T-cell (primary cell): ENCODE results near the gene ETNK2. TPM values are rescaled to one million over a fixed set of nuclear protein-coding genes. Genes with fewer than 3 reads are reported as not detected.

Source experiments
- ATAC-seq, 4 experiments: fragments of 200-7000 bp in 3 of 4; fragments of 150-1000 bp in 1 of 4; cut with Tn5 transposase; replicated peaks in 1 of 4; 1 replicate in 3 of 4; 2 replicates in 1 of 4; pipeline ENCODE4 v1.10.0; 2021; ENCODE audit warnings: moderate library complexity in 3 of 4, mild to moderate bottlenecking in 2 of 4, moderate number of reproducible peaks in 1 of 4
- CTCF ChIA-PET, 2 donors: fragments of 300-600 bp; sonication (Branson Sonifier 250); formaldehyde crosslinking; loops; one replicate each; lab custom pipeline; 2022; ENCODE audit warnings: antibody characterized with exemption in 2 of 2; lab: Charles Lee
- POLR2A ChIA-PET, 2 donors: fragments of 300-600 bp; sonication (Branson Sonifier 250); formaldehyde crosslinking; loops; one replicate each; lab custom pipeline; 2022; ENCODE audit warnings: antibody characterized with exemption in 2 of 2; lab: Charles Lee
- DNase-seq, 35 experiments: peaks; one replicate each; pipeline versions ENCODE4 v3.0.0 to v3.0.0-alpha.2; 2013 to 2023
- H3K27ac ChIP-seq: one replicate; pipeline ENCODE4 v1.5.1; 2013; ENCODE audit warnings: low read length
- H3K27me3 ChIP-seq, 2 experiments: replicated peaks in 1 of 2; 1 replicate in 1 of 2; 2 replicates in 1 of 2; pipeline versions ENCODE4 v1.6.1 to v1.7.0; 2013; ENCODE audit warnings: low read length in 1 of 2, mixed read lengths in 1 of 2; ENCODE audit not compliant: control insufficient read depth in 2 of 2, insufficient read depth in 2 of 2; ENCODE audit errors: extremely low read depth in 1 of 2
- H3K36me3 ChIP-seq, 2 donors: 1 replicate in 1 of 2; 2 replicates in 1 of 2; pipeline versions ENCODE4 v1.6.1 to v1.7.0; 2013; ENCODE audit warnings: low read length in 1 of 2; ENCODE audit not compliant: control insufficient read depth in 2 of 2, insufficient read depth in 1 of 2; ENCODE audit errors: extremely low read depth in 1 of 2
- H3K4me1 ChIP-seq, 2 experiments: 1 replicate in 1 of 2; 2 replicates in 1 of 2; pipeline versions ENCODE4 v1.6.1 to v1.7.0; 2013; ENCODE audit warnings: low read length in 2 of 2, mixed read lengths in 1 of 2; ENCODE audit not compliant: insufficient read depth in 2 of 2, control insufficient read depth in 1 of 2; ENCODE audit errors: extremely low read depth in 1 of 2
- H3K4me3 ChIP-seq, 2 donors: 1 replicate in 1 of 2; 2 replicates in 1 of 2; pipeline versions ENCODE4 v1.5.1 to v1.7.0; 2013; ENCODE audit warnings: mild to moderate bottlenecking in 2 of 2, low read length in 1 of 2, moderate library complexity in 1 of 2; ENCODE audit not compliant: control insufficient read depth in 1 of 2; ENCODE audit errors: extremely low read depth in 1 of 2
- H3K9me3 ChIP-seq: 2 replicates; pipeline ENCODE4 v1.7.0; 2013
- H3K27ac Mint-ChIP-seq, 2 donors: one replicate each; pipeline ENCODE4 v1.8.0; 2020 to 2021; ENCODE audit warnings: mild to moderate bottlenecking in 2 of 2, mixed read lengths in 2 of 2
- H3K27me3 Mint-ChIP-seq, 2 donors: one replicate each; pipeline ENCODE4 v1.8.0; 2021 to 2022; ENCODE audit warnings: mixed read lengths in 2 of 2
- H3K36me3 Mint-ChIP-seq: one replicate; pipeline ENCODE4 v1.8.0; 2021; ENCODE audit warnings: mixed read lengths
- H3K4me1 Mint-ChIP-seq, 3 donors: one replicate each; pipeline ENCODE4 v1.8.0; 2020 to 2022; ENCODE audit warnings: mixed read lengths in 3 of 3, mild to moderate bottlenecking in 1 of 3
- H3K4me3 Mint-ChIP-seq, 3 donors: one replicate each; pipeline ENCODE4 v1.8.0; 2020 to 2022; ENCODE audit warnings: mild to moderate bottlenecking in 3 of 3, mixed read lengths in 3 of 3, moderate library complexity in 3 of 3
- H3K9me3 Mint-ChIP-seq, 3 donors: one replicate each; pipeline ENCODE4 v1.8.0; 2020 to 2022; ENCODE audit warnings: mixed read lengths in 3 of 3
- WGBS: methylation state at CpG from one replicate; pipeline ENCODE4 v1.1.5; 2013; ENCODE audit warnings: missing lambda C conversion rate; ENCODE audit not compliant: insufficient coverage; 5-methylcytosine and 5-hydroxymethylcytosine counted together
- total RNA-seq, 35 experiments: library from RNA in 6 of 35; stranded (reverse) in 6 of 35; fragments of 120-200 nt in 1 of 35; gene quantifications; one replicate each; pipeline versions ENCODE4 v1.2.1 to v1.2.4 and lab custom pipeline; 2013 to 2026

Gene ETNK2
- total RNA-seq, 5 donors from 2014 or later (not counting 1 experiment from before 2014, with no cell fraction given) = 3.4 to 11.1 (median 4.2) TPM

DNA sequence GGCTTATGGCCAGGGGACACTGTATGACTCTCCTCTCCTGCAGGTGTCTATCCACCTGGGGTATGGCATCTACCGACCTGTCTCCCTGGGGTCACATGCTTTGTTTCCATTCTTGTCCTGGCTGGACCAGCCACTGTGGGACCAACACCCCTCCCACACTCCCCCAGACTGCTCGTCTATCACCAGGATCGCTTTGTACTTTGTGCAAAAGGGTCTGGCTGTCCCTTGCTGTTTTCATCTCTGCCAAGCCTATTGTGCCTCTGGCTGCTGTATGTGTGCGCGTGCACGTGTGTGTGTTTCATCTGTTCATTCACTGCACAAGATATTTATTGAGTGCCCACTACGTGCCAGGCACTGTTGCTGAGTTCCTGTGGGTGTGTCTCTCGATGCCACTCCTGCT lies 25.5 kb downstream of the ETNK2 start:
- CTCF ChIA-PET = interaction anchor here in 1 of 2 donors (0.5 kb wide), 1 partner anchor 261 kb away, joined by 4 read pairs; no protein-coding TSS in a partner anchor
- H3K36me3 Mint-ChIP-seq = no peaks in the 10 kb centered on the region
- H3K27ac Mint-ChIP-seq = no peak overlapping the region
- H3K4me1 Mint-ChIP-seq = peaks cover 4 to 11% (median 6%) of the 10 kb centered on the region in 3 donors
- DNase-seq (no peak), ATAC-seq (no peak)
- Histone ChIP-seq H3K9me3 (no peaks in the 10 kb centered on the region), H3K4me1 (peaks cover 0 to 8% of the 10 kb centered on the region in 2 experiments), H3K27ac (no peak overlapping the region), H3K4me3 (no peak overlapping the region), H3K36me3 (no peaks in the 10 kb centered on the region), H3K27me3 (peaks cover 0 to 20% of the 10 kb centered on the region in 2 experiments)
- WGBS = 85% methylated on average over 8 of the region's 8 CpGs
- H3K27me3 Mint-ChIP-seq = no peaks in the 10 kb centered on the region
- no peaks in the 10 kb centered on the region for H3K9me3 Mint-ChIP-seq
- no peak overlapping the region for H3K4me3 Mint-ChIP-seq
- POLR2A ChIA-PET = no interaction called here

DNA sequence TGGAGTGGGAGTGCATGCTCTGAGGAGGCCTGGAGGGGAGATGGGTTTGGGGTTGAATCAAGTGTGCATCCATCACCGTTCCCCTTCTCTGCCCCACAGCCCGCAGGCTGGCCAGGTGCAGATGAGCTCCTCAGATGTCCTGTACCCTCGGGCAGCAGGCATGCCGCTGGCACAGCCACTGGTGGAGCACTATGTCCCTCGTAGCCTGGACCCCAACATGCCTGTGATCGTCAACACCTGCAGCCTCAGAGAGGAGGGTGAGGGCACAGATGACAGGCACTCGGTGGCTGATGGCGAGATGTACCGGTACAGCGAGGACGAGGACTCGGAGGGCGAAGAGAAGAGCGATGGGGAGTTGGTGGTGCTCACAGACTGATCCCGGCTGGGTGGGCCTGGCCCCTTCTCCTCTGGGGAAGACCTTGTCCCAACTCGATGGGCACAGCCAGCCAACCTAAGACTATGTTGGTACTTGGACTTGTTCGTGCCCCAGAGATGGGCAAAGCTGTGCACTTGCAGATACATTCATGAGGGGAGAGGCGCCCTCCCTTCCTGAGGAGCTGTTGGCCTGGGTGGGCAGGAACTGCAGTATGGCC lies 26.0 kb downstream of the ETNK2 start:
- H3K36me3 ChIP-seq = no peaks in the 10 kb centered on the region
- CTCF ChIA-PET = no interaction called here
- no peak overlapping the region for H3K4me3 Mint-ChIP-seq

DNA sequence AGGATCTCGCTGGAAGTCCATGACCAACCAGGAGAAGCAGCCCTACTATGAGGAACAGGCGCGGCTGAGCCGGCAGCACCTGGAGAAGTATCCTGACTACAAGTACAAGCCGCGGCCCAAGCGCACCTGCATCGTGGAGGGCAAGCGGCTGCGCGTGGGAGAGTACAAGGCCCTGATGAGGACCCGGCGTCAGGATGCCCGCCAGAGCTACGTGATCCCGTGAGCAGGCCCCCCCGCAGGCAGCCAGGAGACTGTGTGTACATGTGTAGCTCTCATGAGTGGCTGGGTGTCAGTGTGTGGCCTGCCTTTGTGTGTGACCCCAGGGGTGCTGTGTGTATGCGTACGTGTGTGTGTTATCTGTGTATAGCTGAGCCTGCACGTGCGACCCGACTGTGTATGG lies 27.2 kb downstream of the ETNK2 start:
- no peak for ATAC-seq
- no peaks in the 10 kb centered on the region for H3K36me3 Mint-ChIP-seq
- no peaks in the 10 kb centered on the region for H3K9me3 Mint-ChIP-seq
- Histone ChIP-seq H3K4me3 (no peak overlapping the region), H3K4me1 (peaks cover 0 to 8% of the 10 kb centered on the region in 2 experiments), H3K36me3 (no peaks in the 10 kb centered on the region), H3K9me3 (no peaks in the 10 kb centered on the region), H3K27ac (no peak overlapping the region), H3K27me3 (peaks cover 0 to 11% of the 10 kb centered on the region in 2 experiments)
- WGBS = 90% methylated on average over 22 of the region's 22 CpGs
- H3K4me1 Mint-ChIP-seq = peaks cover 4 to 11% (median 6%) of the 10 kb centered on the region in 3 donors
- CTCF ChIA-PET = no interaction called here
- no peak for DNase-seq
- POLR2A ChIA-PET = no interaction called here
- H3K27me3 Mint-ChIP-seq = no peaks in the 10 kb centered on the region
- no peak overlapping the region for H3K27ac Mint-ChIP-seq
- H3K4me3 Mint-ChIP-seq = no peak overlapping the region

More for the DNA sequence above, 26.0 kb downstream of the ETNK2 start:
- ATAC-seq = no peak
- Histone ChIP-seq H3K4me3 (no peak overlapping the region), H3K27me3 (peaks cover 0 to 20% of the 10 kb centered on the region in 2 experiments), H3K9me3 (no peaks in the 10 kb centered on the region), H3K4me1 (peaks cover 0 to 8% of the 10 kb centered on the region in 2 experiments), H3K27ac (no peak overlapping the region)
- no peak for DNase-seq
- POLR2A ChIA-PET = no interaction called here
- H3K27ac Mint-ChIP-seq = no peak overlapping the region
- peaks cover 4 to 11% (median 6%) of the 10 kb centered on the region in 3 donors for H3K4me1 Mint-ChIP-seq
- H3K27me3 Mint-ChIP-seq = no peaks in the 10 kb centered on the region
- WGBS = 88% methylated on average over 18 of the region's 18 CpGs
- H3K9me3 Mint-ChIP-seq = no peaks in the 10 kb centered on the region
- H3K36me3 Mint-ChIP-seq = no peaks in the 10 kb centered on the region

DNA sequence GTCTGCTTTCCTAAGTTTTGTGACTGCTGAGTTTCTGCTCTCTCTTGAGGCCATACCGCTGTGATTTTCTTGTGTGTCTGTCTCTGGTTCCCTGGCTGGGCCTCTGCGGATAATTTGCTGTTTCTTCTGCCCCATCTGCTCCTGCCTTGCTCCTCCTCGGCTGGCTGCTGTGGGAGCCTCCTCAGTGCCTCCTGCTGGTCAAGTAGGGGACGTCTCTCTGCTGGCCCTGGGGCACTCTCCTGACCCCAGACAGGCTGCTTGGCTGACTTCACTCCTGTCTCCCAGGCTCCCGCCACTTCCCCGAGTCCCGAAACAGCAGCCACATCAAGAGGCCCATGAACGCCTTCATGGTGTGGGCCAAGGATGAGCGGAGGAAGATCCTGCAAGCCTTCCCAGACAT lies 28.5 kb downstream of the ETNK2 start:
- CTCF ChIA-PET = no interaction called here
- Histone ChIP-seq H3K27ac (no peak overlapping the region), H3K4me1 (no peaks in the 10 kb centered on the region), H3K9me3 (no peaks in the 10 kb centered on the region), H3K36me3 (no peaks in the 10 kb centered on the region), H3K27me3 (peaks cover 0 to 6% of the 10 kb centered on the region in 2 experiments), H3K4me3 (no peak overlapping the region)
- POLR2A ChIA-PET = no interaction called here
- ATAC-seq = no peak
- Mint-ChIP-seq H3K36me3 (no peaks in the 10 kb centered on the region), H3K4me3 (no peak overlapping the region), H3K27me3 (no peaks in the 10 kb centered on the region), H3K27ac (no peak overlapping the region), H3K9me3 (no peaks in the 10 kb centered on the region), H3K4me1 (no peaks in the 10 kb centered on the region)
- WGBS = 76% methylated on average over 7 of the region's 9 CpGs
- peak in 1 of 35 experiments; percentile 22 for DNase-seq

DNA sequence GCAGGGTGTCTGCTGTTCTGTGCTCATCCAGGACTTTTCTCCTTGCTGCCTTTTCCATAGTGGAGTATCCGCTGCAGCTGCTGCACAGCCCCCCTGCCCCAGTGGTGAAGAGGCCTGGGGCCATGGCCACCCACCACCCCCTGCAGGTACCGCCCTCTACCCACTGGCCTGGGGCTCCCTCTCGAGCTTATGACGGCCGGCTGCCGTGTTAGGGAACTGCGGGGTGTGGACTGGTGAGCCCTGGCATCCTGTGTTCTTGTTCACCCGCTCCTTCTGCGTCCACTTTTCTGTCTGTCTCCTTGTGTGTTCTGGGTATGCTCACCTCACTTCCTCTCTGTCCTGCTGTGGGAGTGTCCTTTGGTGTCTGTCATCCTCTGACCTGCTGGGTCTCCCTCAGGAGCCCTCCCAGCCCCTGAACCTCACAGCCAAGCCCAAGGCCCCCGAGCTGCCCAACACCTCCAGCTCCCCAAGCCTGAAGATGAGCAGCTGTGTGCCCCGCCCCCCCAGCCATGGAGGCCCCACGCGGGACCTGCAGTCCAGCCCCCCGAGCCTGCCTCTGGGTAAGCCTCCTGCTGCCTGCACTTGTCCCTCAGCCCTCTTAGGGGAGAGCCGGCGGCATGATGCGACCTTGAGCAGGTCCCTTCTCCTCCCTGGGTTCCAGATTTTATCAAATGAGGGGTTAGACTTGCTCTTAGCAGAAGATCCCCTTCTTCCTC lies 29.8 kb downstream of the ETNK2 start:
- H3K9me3 ChIP-seq = no peaks in the 10 kb centered on the region
- Mint-ChIP-seq H3K4me1 (no peaks in the 10 kb centered on the region), H3K36me3 (no peaks in the 10 kb centered on the region), H3K27me3 (no peaks in the 10 kb centered on the region), H3K9me3 (no peaks in the 10 kb centered on the region), H3K4me3 (no peak overlapping the region), H3K27ac (no peak overlapping the region)
- DNase-seq (no peak), ATAC-seq (no peak)
- H3K27me3 ChIP-seq = peaks cover 0 to 6% of the 10 kb centered on the region in 2 experiments
- H3K27ac ChIP-seq = no peak overlapping the region
- POLR2A ChIA-PET = no interaction called here
- WGBS = 89% methylated on average over 6 of the region's 17 CpGs
- CTCF ChIA-PET = interaction anchor here (0.6 to 0.7 kb wide), 2 partner anchors 274 to 1268 kb away, joined by 3 read pairs; no protein-coding TSS in a partner anchor
- H3K36me3 ChIP-seq = no peaks in the 10 kb centered on the region
- H3K4me1 ChIP-seq = no peaks in the 10 kb centered on the region
- H3K4me3 ChIP-seq = no peak overlapping the region

DNA sequence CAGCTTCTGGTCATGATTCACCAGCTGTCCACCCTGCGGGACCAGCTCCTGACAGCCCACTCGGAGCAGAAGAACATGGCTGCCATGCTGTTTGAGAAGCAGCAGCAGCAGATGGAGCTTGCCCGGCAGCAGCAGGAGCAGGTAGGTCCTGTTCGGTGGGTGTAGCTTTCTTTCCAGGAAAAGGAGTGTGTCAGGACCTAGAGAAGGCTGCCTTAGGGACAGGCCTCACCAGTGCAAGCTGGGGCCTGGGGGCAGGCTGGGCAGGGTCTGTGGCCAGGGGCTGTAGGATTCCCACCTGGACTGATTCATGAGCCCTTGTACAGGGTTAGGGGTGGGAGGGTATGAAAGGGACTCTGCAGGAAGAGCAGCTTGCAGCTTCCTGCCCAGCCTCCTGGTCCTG lies 35.3 kb downstream of the ETNK2 start:
- H3K4me1 ChIP-seq = no peaks in the 10 kb centered on the region
- H3K36me3 Mint-ChIP-seq = no peaks in the 10 kb centered on the region
- ChIA-PET POLR2A (no interaction called here), CTCF (no interaction called here)
- H3K4me1 Mint-ChIP-seq = peaks cover 0 to 3% (median 0%) of the 10 kb centered on the region in 3 donors
- ATAC-seq (no peak), DNase-seq (no peak)
- no peak overlapping the region for H3K4me3 ChIP-seq
- no peaks in the 10 kb centered on the region for H3K27me3 Mint-ChIP-seq
- H3K27ac Mint-ChIP-seq = no peak overlapping the region
- WGBS = 93% methylated on average over 4 of the region's 4 CpGs
- no peak overlapping the region for H3K27ac ChIP-seq
- H3K9me3 ChIP-seq = no peaks in the 10 kb centered on the region
- H3K9me3 Mint-ChIP-seq = no peaks in the 10 kb centered on the region
- no peak overlapping the region for H3K4me3 Mint-ChIP-seq
- no peaks in the 10 kb centered on the region for H3K36me3 ChIP-seq
- H3K27me3 ChIP-seq = no peaks in the 10 kb centered on the region
